NCI-H2107 treated with DMSO at 0.1 percent for 48 hours (cell line): ENCODE measurements around the gene KCNK10.

Experiments
- DNase-seq: peaks from one replicate; lab custom pipeline; 2025; ENCODE audit not compliant: unreplicated experiment; lab: John Stamatoyannopoulos, UW

Gene KCNK10

GRCh38 chr14:88323086-88323522, at the start of gene KCNK10:
KCNK10 (minus strand) TSS chr14:88323269; CDS start chr14:88322798, 471 bp downstream.
- DNase-seq = no peak

- DNase-seq = no peak
These were observed 46.4 kb upstream of the KCNK10 start for GRCh38 chr14:88369496-88369895.

- no peak for DNase-seq
These were observed 41.8 kb upstream of the KCNK10 start for GRCh38 chr14:88364710-88365413.

GRCh38 chr14:88363644-88364043, 40.6 kb upstream of the KCNK10 start:
- no peak for DNase-seq

GRCh38 chr14:88359500-88359899, 36.4 kb upstream of the KCNK10 start:
- DNase-seq = no peak

- DNase-seq = no peak
These were observed 31.3 kb upstream of the KCNK10 start for GRCh38 chr14:88354358-88354757.

GRCh38 chr14:88352698-88353097, 29.6 kb upstream of the KCNK10 start:
- peak; percentile 99 for DNase-seq

- DNase-seq = peak; percentile 99
These were observed 29.1 kb upstream of the KCNK10 start for GRCh38 chr14:88351966-88352691.

- no peak for DNase-seq
These were observed 25.5 kb upstream of the KCNK10 start for GRCh38 chr14:88348546-88348945.

- no peak for DNase-seq
These were observed 23.1 kb upstream of the KCNK10 start for GRCh38 chr14:88346048-88346639.

- DNase-seq = no peak
These were observed 19.9 kb upstream of the KCNK10 start for GRCh38 chr14:88342980-88343379.

GRCh38 chr14:88340357-88340756, 17.3 kb upstream of the KCNK10 start:
- no peak for DNase-seq

- DNase-seq = no peak
These were observed 10.0 kb upstream of the KCNK10 start for GRCh38 chr14:88333036-88333435.

- DNase-seq = peak; percentile 77
These were observed 4.4 kb upstream of the KCNK10 start for GRCh38 chr14:88327497-88327896.

- no peak for DNase-seq
These were observed 3.5 kb upstream of the KCNK10 start for GRCh38 chr14:88326352-88327103.

GRCh38 chr14:88325883-88326282, 2.8 kb upstream of the KCNK10 start:
- DNase-seq = no peak

GRCh38 chr14:88324930-88325329, 1.9 kb upstream of the KCNK10 start:
- DNase-seq = no peak

GRCh38 chr14:88324491-88324890, 1.4 kb upstream of the KCNK10 start:
- no peak for DNase-seq

- no peak for DNase-seq
These were observed 592 bp upstream of the KCNK10 start for GRCh38 chr14:88323523-88324199.

- DNase-seq = no peak
These were observed 474 bp downstream of the KCNK10 start for GRCh38 chr14:88322504-88323085.
